ENCODE data around the gene ANKRD45.

DNA sequence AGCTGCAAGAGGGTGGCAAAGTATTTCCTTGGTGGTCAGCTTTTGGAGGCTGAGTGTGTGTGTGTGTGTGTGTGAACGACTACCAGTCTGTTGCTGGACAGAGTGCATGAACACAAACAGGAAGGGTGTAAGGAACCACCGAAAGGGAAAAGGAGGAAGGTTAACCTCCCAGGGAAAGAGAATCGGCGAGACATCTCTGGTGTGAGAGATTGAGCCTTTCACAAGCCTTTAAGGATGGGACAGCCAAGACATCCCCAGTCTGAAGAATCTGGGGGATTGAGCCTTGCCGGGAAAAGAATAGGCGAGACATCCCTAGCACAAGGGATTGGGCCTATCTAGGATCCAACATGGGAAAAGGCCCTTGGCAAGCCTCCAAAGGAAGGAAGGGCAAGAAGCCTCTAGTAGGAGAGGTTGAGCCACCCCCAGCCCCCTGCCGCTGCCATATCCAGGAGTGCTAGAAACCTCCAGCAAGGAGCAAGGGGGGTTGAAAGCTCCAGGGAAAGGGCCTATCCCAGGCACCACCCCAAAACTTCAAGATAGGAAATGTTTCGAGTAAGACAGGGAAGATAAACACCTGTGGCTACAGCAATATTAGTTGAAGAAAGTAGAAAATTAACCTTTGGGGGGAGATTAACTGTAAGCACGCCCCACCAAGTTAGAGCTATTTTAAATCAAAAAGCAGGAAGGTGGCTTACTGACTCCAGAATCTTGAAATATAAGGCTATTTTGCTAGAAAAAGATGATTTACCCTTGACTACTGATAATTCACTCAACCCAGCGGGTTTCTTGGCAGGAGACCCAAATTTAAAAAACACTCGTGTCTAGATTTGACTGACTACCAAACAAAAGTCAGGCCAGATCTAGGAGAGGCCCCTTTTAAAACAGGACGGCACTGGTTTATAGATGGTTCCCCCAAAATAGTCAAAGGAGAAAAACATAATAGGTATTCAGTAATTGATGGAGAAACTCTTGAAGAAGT, 31.3 kb downstream of the ANKRD45 start:
- TF ChIP-seq, protein P1, sequence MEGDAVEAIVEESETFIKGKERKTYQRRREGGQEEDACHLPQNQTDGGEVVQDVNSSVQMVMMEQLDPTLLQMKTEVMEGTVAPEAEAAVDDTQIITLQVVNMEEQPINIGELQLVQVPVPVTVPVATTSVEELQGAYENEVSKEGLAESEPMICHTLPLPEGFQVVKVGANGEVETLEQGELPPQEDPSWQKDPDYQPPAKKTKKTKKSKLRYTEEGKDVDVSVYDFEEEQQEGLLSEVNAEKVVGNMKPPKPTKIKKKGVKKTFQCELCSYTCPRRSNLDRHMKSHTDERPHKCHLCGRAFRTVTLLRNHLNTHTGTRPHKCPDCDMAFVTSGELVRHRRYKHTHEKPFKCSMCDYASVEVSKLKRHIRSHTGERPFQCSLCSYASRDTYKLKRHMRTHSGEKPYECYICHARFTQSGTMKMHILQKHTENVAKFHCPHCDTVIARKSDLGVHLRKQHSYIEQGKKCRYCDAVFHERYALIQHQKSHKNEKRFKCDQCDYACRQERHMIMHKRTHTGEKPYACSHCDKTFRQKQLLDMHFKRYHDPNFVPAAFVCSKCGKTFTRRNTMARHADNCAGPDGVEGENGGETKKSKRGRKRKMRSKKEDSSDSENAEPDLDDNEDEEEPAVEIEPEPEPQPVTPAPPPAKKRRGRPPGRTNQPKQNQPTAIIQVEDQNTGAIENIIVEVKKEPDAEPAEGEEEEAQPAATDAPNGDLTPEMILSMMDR (IDR thresholded peaks at IDR 0.05 in 4 of 5, conservative IDR thresholded peaks at IDR 0.05 in 1 of 5), result no peak
- TF ChIP-seq POLR2A (IDR thresholded peaks at IDR 0.05), result no peak

Data from gastrocnemius medialis (tissue), 4 donors.